ENCODE measurements around the gene PMCH.

- TF ChIP-seq POLR2AphosphoS5 (IDR thresholded peaks at IDR 0.05), result no peak
- TF ChIP-seq POLR2A (IDR thresholded peaks at IDR 0.05), result no peak
- TF ChIP-seq CTCF (IDR thresholded peaks at IDR 0.05), result no peak
- no peak for TF ChIP-seq EP300 (IDR thresholded peaks at IDR 0.05)
Measured at GRCh38 chr12:102201436-102202061, 3.9 kb upstream of the PMCH start.
